Fibroblast of peridontal ligament (primary cell): ENCODE measurements around the gene UQCR10.

Source experiments
- DNase-seq: peaks from one replicate; pipeline ENCODE4 v3.0.0-alpha.2; 2010; ENCODE audit errors: extremely low read depth

UQCR10 gene

DNA sequence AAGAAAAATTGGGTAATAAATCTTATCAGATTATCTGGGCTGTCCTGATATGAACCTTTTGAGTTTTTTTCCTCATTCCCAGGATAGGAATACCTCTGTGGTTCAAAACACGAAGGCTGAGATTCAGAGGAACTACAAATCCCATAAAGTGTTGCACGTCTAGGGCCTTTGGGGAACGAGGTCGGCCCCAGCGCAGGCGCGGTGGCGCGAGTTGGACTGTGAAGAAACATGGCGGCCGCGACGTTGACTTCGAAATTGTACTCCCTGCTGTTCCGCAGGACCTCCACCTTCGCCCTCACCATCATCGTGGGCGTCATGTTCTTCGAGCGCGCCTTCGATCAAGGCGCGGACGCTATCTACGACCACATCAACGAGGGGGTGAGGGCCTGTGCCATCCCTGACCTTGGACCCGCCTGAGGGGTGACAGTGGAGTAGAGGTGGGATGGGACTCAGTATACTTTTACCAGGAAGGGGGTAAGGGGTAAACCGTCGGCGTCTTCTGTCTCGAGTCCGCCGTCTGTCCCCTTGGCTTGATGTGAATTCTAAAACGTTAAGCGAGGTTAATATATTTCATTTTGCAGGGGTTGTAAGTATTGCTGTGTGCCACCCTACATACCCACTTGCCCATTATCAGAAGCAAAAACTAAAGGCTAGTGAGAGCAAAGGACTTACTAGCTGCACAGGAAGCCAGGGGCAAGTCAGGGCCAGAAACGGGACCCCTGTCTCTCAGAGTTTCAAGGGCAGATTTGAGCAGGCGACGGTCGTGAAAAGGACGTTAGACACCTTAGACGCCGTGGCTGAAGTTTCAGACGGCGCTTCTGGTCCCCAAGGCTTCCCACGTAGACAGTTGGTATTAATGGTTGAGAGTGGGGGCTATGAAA is at the start of gene UQCR10:
UQCR10 (plus strand) TSS at position 199 of the 881 bp plus-strand sequence; CDS start at position 229, 30 bp downstream.
- DNase-seq = peak; percentile 93

DNA sequence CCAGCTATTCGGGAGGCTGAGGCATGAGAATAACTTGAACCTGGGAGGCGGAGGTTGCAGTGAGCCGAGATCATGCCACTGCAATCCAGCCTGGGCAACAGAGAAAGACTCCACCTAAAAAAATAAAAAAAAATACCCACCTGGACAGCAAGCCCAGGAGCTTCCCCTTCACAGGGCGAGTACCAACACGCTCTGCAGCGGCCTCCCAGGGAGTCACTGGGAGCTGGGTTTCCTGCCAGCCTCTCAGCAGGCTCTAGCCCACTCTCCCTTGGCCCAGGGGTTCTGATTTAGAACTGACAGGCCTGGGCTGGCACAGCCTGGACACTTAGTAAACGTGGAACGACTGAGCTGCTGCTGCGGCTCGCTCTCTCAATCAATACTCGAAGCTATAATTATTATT is 49.4 kb upstream of the UQCR10 start:
- DNase-seq = no peak

DNA sequence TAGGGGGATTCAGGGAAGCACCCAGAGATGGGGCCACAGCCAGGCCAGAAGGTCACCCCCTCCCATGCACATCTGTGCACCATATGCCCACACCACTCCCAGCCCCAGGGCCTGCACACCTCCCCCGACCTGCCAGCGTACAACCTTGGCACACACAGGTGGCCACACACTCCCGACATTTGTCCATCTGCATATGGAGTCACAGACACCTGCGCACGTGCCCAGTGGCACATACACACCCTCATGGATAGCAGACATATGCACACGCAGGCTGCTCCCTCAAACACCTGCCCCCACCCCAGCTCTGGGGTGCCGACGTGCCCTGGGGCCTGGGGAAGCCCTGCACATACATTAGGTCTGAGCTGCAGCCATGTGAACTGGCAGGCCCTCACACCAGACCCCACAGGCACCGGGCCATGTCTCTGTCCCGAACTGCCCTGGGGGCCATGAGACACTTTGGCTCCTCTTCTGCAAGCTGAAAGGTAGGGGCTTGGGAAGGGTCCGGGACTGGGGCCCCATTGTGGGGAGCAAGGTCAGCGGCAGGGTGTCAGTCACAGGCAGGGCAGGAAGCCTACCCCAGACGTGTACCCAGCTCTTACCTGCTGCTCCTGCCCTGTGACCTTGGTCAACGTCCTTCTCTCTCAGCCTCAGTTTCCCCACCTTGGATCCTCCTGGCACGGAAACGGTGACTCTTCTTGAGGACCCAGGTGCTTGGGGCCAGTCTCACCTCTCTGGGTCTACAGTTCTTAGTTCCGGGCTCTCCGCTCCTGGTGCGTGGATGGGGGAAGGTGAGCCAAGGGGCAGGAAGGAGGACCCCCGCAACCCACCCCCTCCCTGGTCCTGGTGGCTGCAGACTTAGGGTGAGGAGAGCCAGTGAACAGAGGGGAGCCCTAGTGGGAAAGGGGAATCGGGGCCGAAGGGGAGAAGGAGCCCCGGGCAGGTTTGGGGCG is 47.9 kb upstream of the UQCR10 start:
- DNase-seq = no peak

DNA sequence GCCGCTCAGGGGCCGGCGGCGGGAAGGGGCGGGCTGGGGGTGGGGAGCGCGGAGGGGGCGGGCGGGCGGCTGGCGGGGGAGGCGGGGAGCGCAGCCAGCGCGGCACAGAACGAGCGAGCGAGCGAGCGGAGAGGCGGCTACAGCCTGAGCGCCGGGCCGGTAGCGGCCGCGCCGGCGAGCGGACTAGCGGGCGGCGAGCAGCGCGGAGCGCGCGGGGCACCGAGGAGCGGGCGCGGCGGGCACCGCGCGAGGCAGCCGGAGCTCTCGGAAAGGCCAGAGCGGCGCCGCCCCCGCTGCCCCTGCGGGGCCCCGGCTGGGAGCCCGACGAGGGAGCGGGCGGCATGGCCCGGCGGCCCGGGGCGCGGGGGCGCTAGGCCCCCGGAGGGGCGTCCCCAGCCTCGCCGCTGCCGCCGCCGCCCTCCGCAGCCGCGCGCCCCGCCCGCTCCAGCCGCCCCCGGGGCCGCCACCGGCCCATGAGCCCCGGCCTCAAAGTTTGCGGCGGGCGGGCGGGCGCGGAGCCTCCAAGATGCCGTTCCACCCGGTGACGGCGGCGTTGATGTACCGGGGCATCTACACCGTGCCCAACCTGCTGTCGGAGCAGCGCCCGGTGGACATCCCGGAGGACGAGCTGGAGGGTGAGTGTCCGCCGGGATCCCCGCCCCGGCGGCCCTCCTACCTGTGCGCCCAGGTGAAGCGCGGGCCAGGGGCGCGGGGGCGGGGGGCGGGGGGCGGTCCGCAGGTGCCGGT is 47.1 kb upstream of the UQCR10 start, which contains the start of gene CABP7:
CABP7 (plus strand) TSS at position 105 of the 747 bp plus-strand sequence; CDS start at position 527, 422 bp downstream.
- DNase-seq = no peak

DNA sequence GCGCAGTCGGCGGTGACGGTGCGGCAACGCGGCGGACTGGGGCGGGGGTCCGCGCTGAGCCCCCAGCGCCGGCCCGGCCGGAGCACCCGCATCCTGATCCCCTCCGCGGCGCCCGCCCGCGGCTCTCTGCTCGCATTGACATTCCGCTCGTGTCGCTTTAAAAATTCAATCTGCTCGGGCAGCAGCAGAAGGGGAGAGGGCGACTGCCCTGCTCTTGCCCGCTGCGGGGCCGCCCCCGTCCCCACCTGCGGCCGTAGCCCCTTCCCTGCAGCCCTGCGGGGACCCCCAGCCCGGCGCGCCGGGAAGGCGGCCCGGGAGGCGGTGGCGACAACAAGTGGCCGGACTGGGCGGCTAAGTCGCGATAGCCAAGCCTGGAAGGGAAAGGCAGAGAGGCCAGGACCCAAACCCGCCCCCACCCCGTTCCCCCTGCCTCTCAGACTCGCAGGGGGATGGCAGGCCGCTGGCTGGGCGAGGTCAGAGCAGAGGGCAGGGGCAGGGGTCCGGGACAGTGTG is 46.3 kb upstream of the UQCR10 start:
- DNase-seq = no peak

DNA sequence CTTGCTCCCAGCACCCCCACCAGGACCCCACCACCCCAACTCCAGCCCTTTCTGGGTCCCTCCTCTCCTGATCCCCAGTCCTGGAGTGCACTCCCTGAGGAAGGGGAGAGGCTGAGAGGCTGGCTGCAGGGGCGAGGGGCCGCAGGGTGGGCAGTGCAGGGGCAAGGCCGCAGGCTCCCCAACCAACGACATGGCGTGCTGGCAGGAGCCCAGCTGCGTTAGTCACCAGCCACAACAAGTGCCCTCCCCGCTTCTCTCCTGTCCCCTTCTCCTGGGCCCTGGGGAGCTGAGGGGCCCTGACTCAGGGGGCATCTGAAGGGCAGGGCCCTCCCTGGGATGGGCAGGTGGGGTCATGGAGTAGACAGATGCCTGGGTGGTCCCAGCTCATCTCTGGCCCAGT is 45.0 kb upstream of the UQCR10 start:
- no peak for DNase-seq

DNA sequence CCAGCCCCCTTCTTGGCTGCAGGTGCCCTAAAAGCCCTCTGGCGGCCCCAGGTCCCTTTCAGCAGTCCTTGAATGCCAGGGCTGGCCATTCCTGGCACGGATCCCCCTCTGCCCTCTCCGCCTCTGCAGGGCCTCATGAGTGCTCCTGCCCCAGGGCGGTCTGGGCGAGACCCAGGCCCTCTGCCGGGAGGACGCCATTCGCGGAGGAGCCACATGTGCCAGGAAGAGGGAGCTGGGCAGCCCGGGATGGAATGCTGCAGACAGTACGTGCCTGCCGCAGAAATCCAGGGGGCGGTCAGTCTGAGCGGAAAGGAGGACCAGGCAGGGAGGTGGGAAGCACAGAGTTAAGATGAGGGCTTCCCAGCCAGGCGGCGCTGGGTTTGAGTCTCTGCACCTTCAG is 44.6 kb upstream of the UQCR10 start:
- no peak for DNase-seq

DNA sequence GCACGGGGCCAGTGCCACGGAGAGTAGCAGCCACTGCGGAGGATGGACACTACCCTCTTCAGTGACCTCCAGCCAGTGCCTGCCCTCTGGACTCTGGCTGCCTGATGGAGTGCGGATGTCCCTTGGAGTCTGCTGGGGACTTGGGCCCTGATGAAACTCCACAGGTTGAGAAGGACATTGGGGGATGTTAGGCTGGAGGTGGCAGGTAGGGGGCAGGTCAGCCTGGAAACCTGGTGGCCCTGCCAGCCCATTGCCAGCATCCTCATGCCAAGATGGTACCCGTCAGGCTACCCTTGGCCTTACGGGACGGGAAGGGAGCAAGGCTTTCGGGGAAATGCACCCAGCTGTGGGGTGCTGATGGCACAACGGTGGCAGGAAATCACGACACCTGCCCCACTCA is 43.4 kb upstream of the UQCR10 start:
- DNase-seq = no peak

DNA sequence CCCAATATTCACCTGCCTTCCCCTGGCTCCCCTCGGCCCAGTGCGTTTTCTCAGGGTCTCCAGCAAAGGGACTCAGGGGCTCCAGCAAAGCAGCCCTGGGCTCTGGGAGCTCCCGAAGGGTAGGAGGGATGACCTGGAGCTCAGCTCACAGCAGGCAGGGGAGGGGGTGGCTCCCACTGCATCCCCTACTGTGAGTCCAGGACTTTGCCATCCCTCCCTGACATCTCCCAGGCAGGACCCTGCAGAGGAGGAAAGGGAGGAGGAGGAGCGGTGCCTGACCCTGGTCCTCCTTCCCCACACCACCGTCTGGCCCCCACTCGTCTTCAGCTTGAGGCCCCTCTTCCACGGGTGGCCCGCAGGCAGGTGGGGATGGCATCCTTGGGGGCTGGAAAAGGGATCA is 42.3 kb upstream of the UQCR10 start:
- no peak for DNase-seq

DNA sequence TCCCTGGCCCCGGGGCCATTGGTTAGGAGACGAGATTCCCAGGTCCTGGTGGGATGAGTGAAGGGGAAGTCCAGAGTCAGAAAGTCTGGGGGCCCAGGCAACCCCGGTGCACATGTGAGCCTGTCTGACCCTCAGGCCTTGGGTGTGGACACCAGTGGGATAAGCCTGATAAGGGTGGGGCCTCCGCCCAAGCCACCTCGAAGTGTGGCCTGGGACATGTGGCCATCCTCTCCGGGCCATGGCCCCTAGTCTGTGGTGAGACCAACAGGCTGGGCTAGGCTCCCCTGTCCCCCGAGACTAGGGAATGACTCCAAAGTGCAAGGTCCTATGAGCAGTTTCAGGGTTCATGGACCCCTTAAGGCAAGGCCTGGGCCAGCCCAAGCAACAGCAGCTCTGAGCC is 41.1 kb upstream of the UQCR10 start:
- no peak for DNase-seq

DNA sequence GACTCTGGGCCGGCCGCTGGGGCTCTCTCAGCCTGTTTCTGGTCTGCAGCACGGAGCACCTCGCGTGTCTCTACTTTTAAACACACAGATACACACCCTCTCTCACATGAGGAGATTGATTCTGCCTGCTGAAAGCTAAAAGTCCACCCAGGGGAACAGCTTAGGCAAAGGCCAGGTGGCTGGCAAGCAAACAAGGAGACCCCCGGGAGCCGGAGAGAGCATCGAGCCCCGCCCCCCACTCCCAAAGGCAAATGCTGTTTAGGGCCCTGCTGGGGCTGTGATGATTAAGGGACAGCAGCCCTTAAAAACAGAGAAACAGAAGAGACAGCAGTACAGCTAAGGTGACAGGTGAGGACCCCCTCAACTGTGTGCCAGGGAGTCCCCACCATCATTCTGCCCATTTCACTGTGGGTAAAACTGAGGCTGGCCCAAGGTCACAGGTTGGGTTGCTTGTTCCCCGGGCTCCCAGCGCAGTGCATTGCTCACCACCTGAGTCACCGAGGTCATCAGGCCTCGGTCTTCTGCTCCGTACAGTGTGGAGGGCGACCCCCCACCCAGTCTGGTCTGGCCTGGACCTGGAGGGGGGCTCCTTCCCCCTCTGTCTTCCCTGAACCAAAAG is 40.5 kb upstream of the UQCR10 start:
- no peak for DNase-seq

DNA sequence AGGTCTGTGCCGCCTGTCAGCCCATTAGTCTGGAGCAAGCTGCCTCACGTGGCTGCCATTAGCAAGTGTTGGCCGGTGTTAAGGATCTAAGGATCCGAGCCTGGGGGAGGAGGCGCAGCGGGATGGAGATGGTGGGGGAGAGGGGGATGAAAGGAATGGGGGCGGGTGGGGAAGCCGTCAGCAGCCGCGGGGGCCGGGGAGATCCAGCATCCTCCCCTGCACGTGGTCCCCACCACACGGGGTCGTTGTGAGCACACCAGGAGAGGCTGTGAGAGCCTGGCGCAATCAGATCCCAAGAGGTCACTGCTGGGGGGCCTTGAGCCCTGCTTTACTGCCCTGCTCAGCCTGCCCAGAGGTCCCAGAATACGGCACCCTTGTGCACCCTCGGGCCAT is 40.0 kb upstream of the UQCR10 start:
- peak; percentile 38 for DNase-seq

DNA sequence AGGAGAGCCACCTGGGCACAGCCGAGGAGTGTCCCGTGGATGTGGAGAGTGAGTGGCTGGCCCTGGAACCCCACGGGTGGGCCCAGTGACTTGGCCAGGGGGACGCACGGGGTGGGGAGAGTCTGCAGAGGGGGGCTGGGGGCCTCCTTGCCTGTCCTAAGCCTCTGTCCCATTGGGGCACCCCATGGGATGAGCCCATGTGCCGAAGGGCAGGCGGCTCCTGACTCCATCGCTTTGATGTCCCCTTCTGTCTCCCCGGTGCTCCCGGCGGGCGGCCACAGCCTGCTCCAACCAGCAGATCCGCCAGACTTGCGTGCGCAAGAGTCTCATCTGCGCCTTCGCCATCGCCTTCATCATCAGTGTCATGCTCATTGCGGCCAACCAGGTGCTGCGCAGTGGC is 38.0 kb upstream of the UQCR10 start:
- DNase-seq = no peak

DNA sequence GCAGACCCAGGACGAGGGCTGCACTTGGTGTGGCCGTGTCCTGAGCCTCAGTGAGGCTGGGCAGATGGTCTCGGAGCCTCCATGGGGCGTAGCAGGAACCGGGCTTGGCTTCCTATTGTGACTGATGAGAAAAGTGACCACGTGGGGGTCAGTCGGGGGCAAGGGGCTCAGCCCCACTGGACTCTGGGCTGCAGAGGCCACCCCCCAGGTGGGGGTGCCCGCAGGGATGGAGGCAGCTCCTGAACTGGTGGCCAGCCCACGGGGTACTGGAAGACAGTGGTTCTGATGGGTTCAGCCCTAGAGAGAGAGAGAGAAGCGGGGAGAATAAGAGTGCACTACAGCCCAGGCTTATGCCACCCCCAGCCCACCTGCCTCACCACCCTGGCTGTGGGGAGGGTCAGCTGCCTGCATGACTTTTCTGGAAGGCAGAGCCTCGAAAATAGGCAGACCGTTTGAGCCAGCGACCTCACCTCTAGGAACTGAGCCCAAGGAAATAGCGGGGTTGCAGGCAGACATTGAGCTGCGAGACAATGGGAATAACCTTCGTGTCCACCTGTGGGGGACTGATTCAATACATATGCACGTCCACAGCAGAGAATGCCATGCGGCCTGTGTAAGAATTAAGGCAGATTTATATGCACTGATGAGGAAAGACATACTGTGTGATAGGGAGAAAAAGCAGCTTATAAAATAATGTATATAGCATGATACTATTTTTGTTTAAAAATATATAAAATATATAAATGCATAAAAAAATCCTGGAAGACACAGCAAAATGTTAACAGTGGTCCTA is 35.9 kb upstream of the UQCR10 start:
- no peak for DNase-seq

DNA sequence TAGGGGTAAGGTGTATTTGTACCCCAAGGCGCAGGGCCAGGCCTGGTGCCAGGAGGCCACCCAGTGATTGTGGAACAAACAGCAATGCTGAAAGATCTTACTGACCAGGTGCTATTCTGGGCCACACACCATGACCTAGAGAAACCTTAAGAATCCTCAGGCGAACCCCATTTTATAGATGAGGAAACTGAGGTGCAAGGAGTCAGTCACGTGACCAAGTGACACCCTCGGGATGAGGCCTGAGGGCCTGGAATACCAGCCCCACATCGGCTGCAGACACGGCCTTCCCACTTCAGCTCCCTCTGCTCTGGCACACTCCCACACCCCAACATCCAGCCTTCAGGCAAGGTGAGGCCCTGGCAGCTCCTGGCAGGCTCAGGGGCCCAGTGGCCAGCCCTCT is 34.3 kb upstream of the UQCR10 start:
- no peak for DNase-seq

DNA sequence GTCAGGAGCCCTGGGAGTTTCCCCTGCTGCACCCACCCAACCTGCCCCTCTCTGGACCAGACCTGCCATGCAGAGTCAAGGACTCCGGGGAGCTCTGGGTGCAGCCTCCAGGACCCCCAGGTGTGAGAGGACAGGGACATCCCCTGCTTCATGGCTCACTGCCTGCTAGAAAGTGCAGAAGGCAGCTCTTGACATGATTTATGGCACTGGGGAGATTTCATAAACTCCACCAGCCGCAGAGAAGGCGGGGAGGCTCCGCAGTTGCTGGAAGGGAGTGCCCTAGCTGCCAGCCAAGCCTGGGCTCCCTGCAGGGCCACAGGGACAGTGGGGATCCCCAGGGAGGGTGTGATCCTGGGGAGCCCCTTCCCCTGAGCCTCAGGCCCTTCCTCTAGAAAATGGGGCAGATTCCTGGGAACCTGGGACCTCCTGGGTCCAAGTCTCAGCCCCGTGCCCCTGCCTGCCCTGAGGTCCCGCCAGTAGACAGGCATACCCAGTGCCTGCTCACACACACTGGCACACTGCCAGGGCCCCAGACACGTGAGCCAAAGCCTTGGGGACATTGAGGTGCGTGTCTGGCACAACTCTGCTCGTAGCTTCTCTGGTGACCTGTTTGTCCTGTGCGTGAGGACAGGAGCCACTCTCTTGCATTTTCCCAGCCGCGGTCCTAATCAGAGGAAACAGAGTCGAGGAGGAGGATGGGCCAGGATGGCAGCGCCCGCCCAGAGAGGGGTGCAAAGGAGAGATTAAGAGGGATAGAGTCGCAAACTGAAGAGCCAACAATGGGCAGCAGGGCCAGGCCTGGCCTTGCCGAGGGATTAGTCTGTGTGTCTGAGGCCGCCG is 33.6 kb upstream of the UQCR10 start:
- no peak for DNase-seq

DNA sequence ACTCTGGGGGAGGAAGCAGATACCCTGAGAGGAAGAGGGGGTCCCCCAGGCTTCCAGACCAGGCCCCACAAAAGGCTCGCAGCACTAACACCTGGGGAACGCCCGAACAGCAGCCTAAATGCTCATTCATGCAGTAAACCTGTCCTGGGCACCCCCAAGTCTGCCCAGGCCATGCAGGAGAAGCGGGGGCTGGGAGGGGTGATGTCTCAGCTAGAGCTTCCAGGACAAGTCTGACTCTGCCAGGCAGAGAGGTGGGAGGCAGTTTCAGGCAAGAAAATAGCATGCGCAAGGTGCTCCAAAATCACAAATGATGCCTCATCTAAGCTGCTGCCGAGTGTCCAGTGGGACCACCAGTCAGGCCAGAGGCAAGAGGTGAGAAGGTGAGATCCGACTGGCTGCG is 32.8 kb upstream of the UQCR10 start:
- DNase-seq = no peak

DNA sequence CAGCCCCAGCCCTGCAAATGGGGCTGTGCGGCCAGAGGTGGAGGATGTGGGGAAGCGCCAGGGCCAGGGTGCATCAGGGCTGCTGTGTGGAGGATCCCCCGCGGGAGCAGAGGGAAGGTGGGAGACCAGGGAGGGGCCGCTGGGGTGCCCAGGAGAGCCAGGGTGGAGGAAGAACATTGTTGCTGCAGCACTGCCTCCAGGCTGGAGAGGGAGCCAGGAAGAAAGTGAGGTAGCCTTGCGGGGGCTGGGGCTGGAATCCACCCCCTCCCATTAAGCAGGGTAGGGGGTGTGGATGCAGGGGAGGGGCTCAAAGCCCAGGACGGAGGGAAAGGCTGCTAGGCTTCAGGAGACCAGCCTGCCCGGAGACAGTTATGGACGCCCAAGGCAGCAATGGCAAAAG is 32.3 kb upstream of the UQCR10 start:
- DNase-seq = no peak

DNA sequence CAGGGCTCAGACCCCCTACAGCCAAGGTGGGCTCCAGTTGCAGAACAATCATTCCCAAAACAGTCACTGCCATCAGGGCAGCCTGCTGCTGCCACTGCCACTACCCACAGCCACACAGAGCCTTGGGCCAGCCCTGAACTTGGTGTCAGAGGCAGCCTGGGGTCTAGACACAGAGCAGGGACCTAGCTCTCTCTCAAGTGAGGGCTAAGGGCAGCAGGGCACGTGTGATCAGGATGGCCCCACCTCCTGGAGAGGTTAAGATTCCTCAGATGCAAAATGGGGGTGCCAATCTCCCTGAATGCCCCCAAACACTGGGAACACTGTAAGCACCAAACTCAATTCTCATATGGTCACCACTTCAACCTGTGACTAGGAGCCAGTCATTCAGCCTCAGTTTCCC is 31.8 kb upstream of the UQCR10 start:
- no peak for DNase-seq
